HFFc6 (cell line): ENCODE measurements around the gene SMG6. TPM values are rescaled to one million over a fixed set of nuclear protein-coding genes. Genes with fewer than 3 reads are reported as not detected.

ENCODE experiments used
- DNase-seq: peaks from one replicate; pipeline ENCODE4 v3.0.0-alpha.2; 2018
- H3K27ac Mint-ChIP-seq: 2 replicates; pipeline ENCODE4 v1.8.0; 2020; ENCODE audit warnings: mild to moderate bottlenecking, mixed read lengths
- H3K27me3 Mint-ChIP-seq: 2 replicates; pipeline ENCODE4 v1.8.0; 2021; ENCODE audit warnings: mild to moderate bottlenecking, moderate library complexity, mixed read lengths; ENCODE audit not compliant: insufficient read depth
- H3K36me3 Mint-ChIP-seq: 2 replicates; pipeline ENCODE4 v1.8.0; 2021; ENCODE audit warnings: low read depth, mixed read lengths
- H3K4me1 Mint-ChIP-seq: 2 replicates; pipeline ENCODE4 v1.8.0; 2020; ENCODE audit warnings: low read depth, mixed read lengths
- H3K4me3 Mint-ChIP-seq: 2 replicates; pipeline ENCODE4 v1.8.0; 2020; ENCODE audit warnings: mild to moderate bottlenecking, moderate library complexity, mixed read lengths
- H3K9me3 Mint-ChIP-seq: 2 replicates; pipeline ENCODE4 v1.8.0; 2020; ENCODE audit warnings: mild to moderate bottlenecking, mixed read lengths
- total RNA-seq, 6 experiments: library from RNA; stranded (reverse); fragmentation: NEBNext Ultra II Directional; extraction: Animal tissue kit (Norgen Biotek cat#: 25700); gene quantifications; 2 replicates in 1 of 6; 3 replicates in 5 of 6; pipeline ENCODE4 v1.2.3, GENCODE V29; 2021
- TF ChIP-seq, protein P1 (sequence below): fragments of 200-600 bp; sonication (generic); IDR thresholded peaks from 2 replicates; pipeline ENCODE4 v1.5.0; 2021; ENCODE audit warnings: antibody characterized with exemption, mild to moderate bottlenecking

SMG6 gene
- total RNA-seq, 6 experiments from 2014 or later: 29.5 to 37.4 (median 31.8) TPM

DNA sequence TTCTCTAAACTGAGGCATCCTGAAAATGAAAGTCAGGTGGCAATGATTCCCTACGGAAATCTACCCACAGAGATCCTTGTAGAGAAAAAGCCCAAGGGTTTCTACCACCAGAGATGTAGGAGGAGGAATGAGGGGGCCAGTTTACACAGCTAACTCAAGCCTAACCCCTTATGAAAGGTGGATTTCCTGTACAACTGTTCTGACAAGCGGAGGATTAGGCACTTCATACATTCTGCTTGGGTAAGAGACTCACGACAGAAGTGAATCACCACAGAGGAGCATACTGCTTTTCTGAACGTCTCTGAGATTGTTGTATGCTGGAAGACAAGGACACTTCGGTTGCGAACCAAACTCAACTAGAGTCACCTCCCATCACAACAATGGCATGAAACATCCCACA lies 72.7 kb downstream of the SMG6 start:
- TF ChIP-seq, protein P1, sequence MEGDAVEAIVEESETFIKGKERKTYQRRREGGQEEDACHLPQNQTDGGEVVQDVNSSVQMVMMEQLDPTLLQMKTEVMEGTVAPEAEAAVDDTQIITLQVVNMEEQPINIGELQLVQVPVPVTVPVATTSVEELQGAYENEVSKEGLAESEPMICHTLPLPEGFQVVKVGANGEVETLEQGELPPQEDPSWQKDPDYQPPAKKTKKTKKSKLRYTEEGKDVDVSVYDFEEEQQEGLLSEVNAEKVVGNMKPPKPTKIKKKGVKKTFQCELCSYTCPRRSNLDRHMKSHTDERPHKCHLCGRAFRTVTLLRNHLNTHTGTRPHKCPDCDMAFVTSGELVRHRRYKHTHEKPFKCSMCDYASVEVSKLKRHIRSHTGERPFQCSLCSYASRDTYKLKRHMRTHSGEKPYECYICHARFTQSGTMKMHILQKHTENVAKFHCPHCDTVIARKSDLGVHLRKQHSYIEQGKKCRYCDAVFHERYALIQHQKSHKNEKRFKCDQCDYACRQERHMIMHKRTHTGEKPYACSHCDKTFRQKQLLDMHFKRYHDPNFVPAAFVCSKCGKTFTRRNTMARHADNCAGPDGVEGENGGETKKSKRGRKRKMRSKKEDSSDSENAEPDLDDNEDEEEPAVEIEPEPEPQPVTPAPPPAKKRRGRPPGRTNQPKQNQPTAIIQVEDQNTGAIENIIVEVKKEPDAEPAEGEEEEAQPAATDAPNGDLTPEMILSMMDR: no peak
- Mint-ChIP-seq H3K27me3 (peaks cover 2% of the 10 kb centered on the region; the same call in 1 of the 2 replicates), H3K4me3 (peak overlapping the region; percentile 66), H3K4me1 (peaks cover 68% of the 10 kb centered on the region), H3K36me3 (0 out of 2 replicates have a peak, but pooled peaks cover 2% of the 10 kb centered on the region), H3K27ac (peak overlapping the region; percentile 88), H3K9me3 (no peaks in the 10 kb centered on the region)
- DNase-seq: no peak

DNA sequence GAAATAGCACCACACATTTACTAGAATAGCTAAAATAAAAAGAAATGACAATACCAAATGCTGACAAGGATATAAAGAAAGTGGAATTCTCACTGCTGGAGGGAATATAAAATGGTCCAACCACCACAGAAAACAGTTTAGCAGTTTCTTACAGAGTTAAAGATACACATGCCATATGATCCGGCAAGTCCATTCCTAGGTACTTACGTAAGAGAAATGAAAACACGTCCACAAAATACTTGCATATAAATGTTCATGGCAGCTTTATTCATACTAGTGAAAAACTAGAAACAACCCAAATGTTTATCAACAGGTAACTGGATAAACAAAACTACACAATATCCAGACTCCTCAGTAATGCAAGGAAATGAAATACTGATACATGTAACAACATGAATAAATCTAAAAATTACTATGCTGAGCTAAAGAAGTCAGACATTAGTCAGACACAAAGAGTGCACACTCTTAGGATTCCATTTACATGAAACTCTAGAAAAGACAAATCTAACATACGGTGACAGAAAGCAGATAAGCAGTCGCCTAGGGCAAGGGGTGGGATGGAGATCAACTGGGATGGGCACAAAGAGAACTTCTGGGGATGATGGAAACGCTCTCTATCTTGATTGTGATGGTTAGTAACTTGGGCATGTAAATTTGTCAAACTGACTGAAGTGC lies 76.4 kb downstream of the SMG6 start:
- H3K4me3 Mint-ChIP-seq: no peak overlapping the region
- DNase-seq: peak; percentile 20
- H3K36me3 Mint-ChIP-seq: peaks cover 10% of the 10 kb centered on the region
- TF ChIP-seq, protein P1: no peak
- H3K27ac Mint-ChIP-seq: peak overlapping the region; percentile 44
- H3K9me3 Mint-ChIP-seq: no peaks in the 10 kb centered on the region
- peaks cover 72% of the 10 kb centered on the region for H3K4me1 Mint-ChIP-seq
- peaks cover 2% of the 10 kb centered on the region for H3K27me3 Mint-ChIP-seq

DNA sequence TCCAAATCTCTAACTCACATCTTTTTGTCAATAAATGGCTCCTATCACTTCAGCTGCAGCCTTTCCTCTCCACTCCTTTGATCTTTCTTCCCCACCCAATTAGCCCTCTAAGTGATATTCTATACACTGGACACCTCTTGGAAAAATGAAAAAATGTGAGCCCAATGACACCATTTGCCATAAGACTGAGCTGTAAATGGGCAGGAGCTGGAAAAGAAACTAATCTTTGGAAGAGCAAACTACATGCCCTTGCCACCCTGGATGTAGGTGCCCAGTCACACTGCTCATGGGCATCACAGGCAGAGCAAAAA lies 80.0 kb downstream of the SMG6 start:
- no peak for DNase-seq
- H3K27me3 Mint-ChIP-seq: peaks cover 2% of the 10 kb centered on the region
- peak overlapping the region; percentile 59 for H3K4me3 Mint-ChIP-seq
- H3K36me3 Mint-ChIP-seq: peaks cover 12% of the 10 kb centered on the region
- peaks cover 41% of the 10 kb centered on the region for H3K4me1 Mint-ChIP-seq
- TF ChIP-seq, protein P1: no peak
- H3K9me3 Mint-ChIP-seq: no peaks in the 10 kb centered on the region
- peak overlapping the region; percentile 85 for H3K27ac Mint-ChIP-seq

DNA sequence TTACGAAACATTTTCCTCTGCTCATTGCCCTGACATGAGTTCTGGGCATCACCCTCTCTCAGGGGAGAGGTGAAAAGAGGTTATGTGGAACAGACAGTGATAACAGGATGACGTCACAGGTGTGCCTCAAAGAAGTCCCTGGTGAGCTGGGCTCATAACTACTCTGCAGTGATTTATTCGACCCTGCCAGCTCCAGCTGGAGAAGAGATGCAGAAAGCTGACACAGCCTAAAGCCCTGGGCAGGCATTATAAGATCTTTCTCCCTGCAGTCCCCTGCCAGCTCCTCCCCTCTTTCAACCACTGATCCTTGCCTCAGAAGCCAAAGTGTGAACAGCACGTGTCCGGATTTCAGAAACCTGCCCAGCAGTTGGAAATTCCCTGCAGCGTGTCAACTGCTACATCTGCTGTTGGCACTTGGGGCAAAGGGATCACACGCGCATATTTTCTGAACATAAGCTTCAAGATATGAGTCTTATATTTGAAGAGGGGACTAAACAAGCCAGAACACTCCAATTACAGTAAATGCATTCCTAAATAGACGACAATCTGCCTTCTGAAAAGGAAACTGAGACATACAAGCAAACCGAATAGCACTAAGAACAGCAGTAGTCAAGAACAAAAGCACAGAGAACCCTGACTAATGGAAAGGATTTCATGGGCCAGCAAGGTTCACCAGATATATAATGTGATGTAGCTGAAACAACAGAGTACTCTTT lies 80.5 kb downstream of the SMG6 start:
- TF ChIP-seq, protein P1: no peak
- DNase-seq: peak; percentile 63
- peak overlapping the region; percentile 85 for H3K27ac Mint-ChIP-seq
- peaks cover 41% of the 10 kb centered on the region for H3K4me1 Mint-ChIP-seq
- H3K9me3 Mint-ChIP-seq: no peaks in the 10 kb centered on the region
- peak overlapping the region; percentile 59 for H3K4me3 Mint-ChIP-seq
- H3K36me3 Mint-ChIP-seq: peaks cover 15% of the 10 kb centered on the region
- H3K27me3 Mint-ChIP-seq: peaks cover 2% of the 10 kb centered on the region

GRCh38 chr17:2222301-2222700 lies 81.3 kb downstream of the SMG6 start:
- Mint-ChIP-seq H3K4me3 (no peak overlapping the region), H3K4me1 (peaks cover 37% of the 10 kb centered on the region), H3K9me3 (no peaks in the 10 kb centered on the region), H3K36me3 (peaks cover 15% of the 10 kb centered on the region), H3K27ac (peak overlapping the region; percentile 85), H3K27me3 (peaks cover 2% of the 10 kb centered on the region)
- no peak for DNase-seq
- TF ChIP-seq, protein P1: no peak
